ENCODE data around the gene NSD1. TPM values are rescaled to one million over a fixed set of nuclear protein-coding genes. Genes with fewer than 3 reads are reported as not detected.

NSD1 gene
- total RNA-seq, 1 experiment from 2014 or later = 48.9 TPM

GRCh38 chr5:177261510-177261909 is 127.9 kb downstream of the NSD1 start:
- ATAC-seq (no peak), DNase-seq (no peak)
- ChIA-PET POLR2A (ENCODE audit: unreplicated experiment) (no interaction called here), CTCF (no interaction called here)
- Histone ChIP-seq H2AFZ (ENCODE audit: low read length) (no peak overlapping the region), H3K4me2 (ENCODE audit: low read length) (no peak overlapping the region), H3K9me2 (replicated peaks; ENCODE audit: low read length) (no peaks in the 10 kb centered on the region), H3K27ac (ENCODE audit: low read length) (no peak overlapping the region), H4K20me1 (ENCODE audit: low read length) (no peaks in the 10 kb centered on the region), H3K36me3 (ENCODE audit: low read depth, low read length) (peaks cover 35% of the 10 kb centered on the region; the same call in 1 of the 2 replicates), H3F3A (ENCODE audit: low read length, unreplicated experiment) (no peaks in the 10 kb centered on the region), H3K4me1 (ENCODE audit: insufficient read depth, low read length) (no peaks in the 10 kb centered on the region), H3K4me3 (ENCODE audit: low read length) (no peak overlapping the region), H3K9me3 (ENCODE audit: low read length) (no peaks in the 10 kb centered on the region), H3K27me3 (ENCODE audit: low read length) (no peaks in the 10 kb centered on the region), H3K9ac (ENCODE audit: low read length) (no peak overlapping the region), H3K79me2 (ENCODE audit: low read length) (no peaks in the 10 kb centered on the region)
- BruUV-seq (replicated peaks) = no TSS peak
- TF ChIP-seq EZH2phosphoT487 (IDR thresholded peaks at IDR 0.05; ENCODE audit: borderline replicate concordance, low read length) (no peak), CTCF (conservative IDR thresholded peaks at IDR 0.05; ENCODE audit: low read depth, low read length) (no peak), EZH2 (IDR thresholded peaks at IDR 0.05; ENCODE audit: low read length, unreplicated experiment) (no peak)
- intact Hi-C loops (cut with micrococcal nuclease) = no loop called here

GRCh38 chr5:177264178-177264577 is 130.6 kb downstream of the NSD1 start:
- Histone ChIP-seq H3K36me3 (ENCODE audit: low read depth, low read length) (peaks cover 33% of the 10 kb centered on the region), H3K79me2 (ENCODE audit: low read length) (no peaks in the 10 kb centered on the region), H3K4me2 (ENCODE audit: low read length) (no peak overlapping the region), H3K9me3 (ENCODE audit: low read length) (no peaks in the 10 kb centered on the region), H3F3A (ENCODE audit: low read length, unreplicated experiment) (no peaks in the 10 kb centered on the region), H2AFZ (ENCODE audit: low read length) (no peak overlapping the region), H3K27me3 (ENCODE audit: low read length) (no peaks in the 10 kb centered on the region), H3K9ac (ENCODE audit: low read length) (no peak overlapping the region), H3K27ac (ENCODE audit: low read length) (no peak overlapping the region), H3K4me3 (ENCODE audit: low read length) (no peak overlapping the region), H4K20me1 (ENCODE audit: low read length) (no peaks in the 10 kb centered on the region), H3K9me2 (replicated peaks; ENCODE audit: low read length) (no peaks in the 10 kb centered on the region), H3K4me1 (ENCODE audit: insufficient read depth, low read length) (no peaks in the 10 kb centered on the region)
- POLR2A ChIA-PET (ENCODE audit: unreplicated experiment) = no interaction called here
- no peak for TF ChIP-seq EZH2phosphoT487 (IDR thresholded peaks at IDR 0.05; ENCODE audit: borderline replicate concordance, low read length)
- no peak for TF ChIP-seq EZH2 (IDR thresholded peaks at IDR 0.05; ENCODE audit: low read length, unreplicated experiment)
- no peak for TF ChIP-seq CTCF (conservative IDR thresholded peaks at IDR 0.05; ENCODE audit: low read depth, low read length)
- intact Hi-C loops (cut with micrococcal nuclease) = no loop called here
- CTCF ChIA-PET = no interaction called here
- no TSS peak for BruUV-seq (replicated peaks)
- DNase-seq (no peak), ATAC-seq (no peak)

DNA sequence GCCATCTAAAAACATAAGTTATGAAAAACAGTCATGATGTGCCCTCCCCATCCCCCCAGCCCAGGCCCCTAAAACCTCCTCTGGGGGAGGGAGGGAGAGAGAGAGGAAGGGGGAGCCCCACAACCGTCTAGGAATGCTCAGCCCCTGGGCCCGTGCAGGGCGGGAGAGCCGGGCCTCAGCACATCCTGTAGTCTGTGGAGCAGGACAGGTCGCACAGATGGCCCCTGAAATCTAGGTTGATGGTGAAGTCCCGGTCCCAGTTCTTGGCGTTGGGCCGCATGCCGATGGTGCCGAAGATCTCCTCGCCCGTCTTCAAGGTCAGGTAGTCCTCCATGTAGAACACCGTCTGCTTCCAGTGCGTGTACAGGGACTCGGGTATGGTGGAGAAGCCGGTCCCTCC is 131.8 kb downstream of the NSD1 start:
- Histone ChIP-seq H3K27ac (ENCODE audit: low read length) (no peak overlapping the region), H3K4me2 (ENCODE audit: low read length) (no peak overlapping the region), H3K4me1 (ENCODE audit: insufficient read depth, low read length) (peaks cover under 1% of the 10 kb centered on the region; the same call in 1 of the 2 replicates), H3K9ac (ENCODE audit: low read length) (no peak overlapping the region), H3K27me3 (ENCODE audit: low read length) (no peaks in the 10 kb centered on the region), H3K79me2 (ENCODE audit: low read length) (no peaks in the 10 kb centered on the region), H2AFZ (ENCODE audit: low read length) (no peak overlapping the region), H3F3A (ENCODE audit: low read length, unreplicated experiment) (no peaks in the 10 kb centered on the region), H3K4me3 (ENCODE audit: low read length) (no peak overlapping the region), H3K9me2 (replicated peaks; ENCODE audit: low read length) (no peaks in the 10 kb centered on the region), H3K36me3 (ENCODE audit: low read depth, low read length) (peaks cover 39% of the 10 kb centered on the region), H3K9me3 (ENCODE audit: low read length) (no peaks in the 10 kb centered on the region), H4K20me1 (ENCODE audit: low read length) (no peaks in the 10 kb centered on the region)
- BruUV-seq (replicated peaks) = no TSS peak
- intact Hi-C loops (cut with micrococcal nuclease) = no loop called here
- ChIA-PET POLR2A (ENCODE audit: unreplicated experiment) (no interaction called here), CTCF (no interaction called here)
- TF ChIP-seq CTCF (conservative IDR thresholded peaks at IDR 0.05; ENCODE audit: low read depth, low read length) = no peak
- TF ChIP-seq EZH2phosphoT487 (IDR thresholded peaks at IDR 0.05; ENCODE audit: borderline replicate concordance, low read length) = no peak
- no peak for TF ChIP-seq EZH2 (IDR thresholded peaks at IDR 0.05; ENCODE audit: low read length, unreplicated experiment)
- no peak for DNase-seq
- no peak for ATAC-seq
